Endometrial microvascular endothelial cells (primary cell): ENCODE data around the gene BTBD9. TPM values are rescaled to one million over a fixed set of nuclear protein-coding genes. Genes with fewer than 3 reads are reported as not detected.

Experiments
- in situ Hi-C: cut with HindIII; loops from 2 replicates; pipeline ENCODE4 v1.10.0; 2017; ENCODE audit warnings: low sequenced_read_pairs, low pct_unique_long_range_greater_than_20kb; ENCODE audit errors: inconsistent ontology term
- total RNA-seq: library from RNA; depleted of rRNA; stranded (reverse); fragments of >200 nt; gene quantifications from one replicate; pipeline ENCODE4 v1.2.3, GENCODE V29; 2015; ENCODE audit errors: inconsistent ontology term

The BTBD9 gene
- total RNA-seq, 1 donor from 2014 or later, result 6.4 TPM

DNA sequence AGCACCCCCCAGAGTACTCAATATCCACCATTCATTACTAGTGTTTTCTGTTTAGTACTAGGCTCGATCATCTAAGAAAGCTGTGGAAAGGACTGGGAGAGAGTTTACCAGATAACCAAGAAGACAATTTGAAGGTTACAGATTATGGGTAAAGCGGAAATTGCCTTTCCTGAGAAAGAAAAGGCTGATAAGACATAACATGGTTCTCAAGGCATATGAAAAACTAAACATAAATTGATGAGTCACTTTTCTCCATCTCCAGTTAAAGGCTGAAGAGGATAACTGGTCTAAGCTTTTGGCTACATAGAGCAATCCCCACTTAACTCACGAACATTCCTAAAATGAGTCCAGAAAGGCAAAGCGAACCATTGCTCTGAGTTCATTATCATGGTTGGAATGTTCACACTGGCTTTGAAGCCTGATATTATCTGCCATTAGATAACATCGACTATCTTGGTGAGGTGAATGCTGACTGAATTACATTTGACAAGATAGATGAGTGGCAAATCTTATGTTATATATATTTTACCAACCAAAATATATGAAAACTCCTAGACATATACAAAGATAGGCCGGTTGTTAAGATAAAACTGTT is 65.8 kb downstream of the BTBD9 start:
- in situ Hi-C loops, result no loop called here

DNA sequence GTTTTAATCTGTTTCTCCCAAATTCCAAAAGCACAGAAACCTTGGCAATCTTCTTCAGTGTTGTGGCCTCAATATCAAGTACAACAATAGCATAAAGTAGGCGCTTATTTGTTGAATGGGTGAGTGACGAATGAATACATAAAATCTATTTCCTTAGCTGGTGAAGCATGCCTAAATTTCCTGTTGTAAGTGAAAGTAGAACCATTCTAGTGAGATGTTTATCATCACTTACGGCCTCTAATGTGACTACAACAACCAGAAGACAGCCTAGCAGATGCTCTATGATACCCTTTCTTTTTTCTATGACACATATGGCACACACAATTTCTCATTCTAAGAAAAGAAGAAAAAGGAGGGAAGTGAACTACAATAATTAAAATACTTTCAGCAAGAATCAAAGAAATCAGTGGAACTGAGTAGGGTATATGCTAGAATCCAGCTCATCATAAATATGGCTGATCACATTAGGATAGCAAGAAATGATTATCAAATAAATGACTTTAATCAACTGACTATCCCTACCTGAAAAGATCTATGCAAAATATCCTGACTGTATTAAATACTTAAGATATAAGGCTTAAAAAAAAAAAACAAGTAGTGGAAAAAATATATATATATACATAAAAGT is 67.4 kb downstream of the BTBD9 start:
- in situ Hi-C loops, result no loop called here

GRCh38 chr6:38571721-38572120 is 68.0 kb downstream of the BTBD9 start:
- in situ Hi-C loops, result no loop called here

DNA sequence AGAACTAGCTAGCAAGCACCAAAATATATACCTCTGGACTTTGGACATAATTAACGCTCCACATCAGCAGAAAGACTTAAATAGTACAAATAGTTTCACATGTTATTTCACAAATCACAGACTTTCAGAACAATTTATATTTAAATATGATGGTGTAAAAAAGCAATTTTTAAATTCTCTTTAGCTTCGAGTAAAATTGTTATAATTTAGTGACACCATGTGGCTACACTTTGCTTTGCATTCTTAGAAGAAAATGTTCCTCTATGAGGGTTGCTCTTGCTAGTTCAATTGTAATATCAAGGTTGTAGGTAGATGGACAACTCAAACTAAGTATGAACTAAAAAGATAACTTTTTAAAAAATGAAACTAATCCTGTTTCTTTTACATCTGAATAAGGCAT is 69.0 kb downstream of the BTBD9 start:
- in situ Hi-C loops, result no loop called here

DNA sequence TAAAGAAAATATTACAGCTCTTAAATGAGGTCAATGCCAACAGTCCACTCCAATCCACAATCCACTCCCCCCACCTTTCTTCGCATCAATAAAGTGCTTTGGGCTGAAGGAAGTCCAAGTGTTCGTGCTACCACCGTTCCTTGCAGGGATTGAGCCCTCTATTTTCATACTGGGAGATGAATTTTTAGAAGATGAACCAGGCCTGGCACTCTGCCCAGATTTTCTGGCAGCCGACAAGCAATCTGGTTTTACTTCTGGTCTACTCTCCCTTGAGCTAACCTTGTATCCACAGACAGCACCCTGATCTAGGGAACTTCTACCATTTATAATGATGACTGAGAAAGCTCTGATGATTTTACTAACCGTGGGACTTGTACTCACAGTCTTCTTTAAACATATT is 72.3 kb downstream of the BTBD9 start:
- in situ Hi-C loops, result no loop called here

DNA sequence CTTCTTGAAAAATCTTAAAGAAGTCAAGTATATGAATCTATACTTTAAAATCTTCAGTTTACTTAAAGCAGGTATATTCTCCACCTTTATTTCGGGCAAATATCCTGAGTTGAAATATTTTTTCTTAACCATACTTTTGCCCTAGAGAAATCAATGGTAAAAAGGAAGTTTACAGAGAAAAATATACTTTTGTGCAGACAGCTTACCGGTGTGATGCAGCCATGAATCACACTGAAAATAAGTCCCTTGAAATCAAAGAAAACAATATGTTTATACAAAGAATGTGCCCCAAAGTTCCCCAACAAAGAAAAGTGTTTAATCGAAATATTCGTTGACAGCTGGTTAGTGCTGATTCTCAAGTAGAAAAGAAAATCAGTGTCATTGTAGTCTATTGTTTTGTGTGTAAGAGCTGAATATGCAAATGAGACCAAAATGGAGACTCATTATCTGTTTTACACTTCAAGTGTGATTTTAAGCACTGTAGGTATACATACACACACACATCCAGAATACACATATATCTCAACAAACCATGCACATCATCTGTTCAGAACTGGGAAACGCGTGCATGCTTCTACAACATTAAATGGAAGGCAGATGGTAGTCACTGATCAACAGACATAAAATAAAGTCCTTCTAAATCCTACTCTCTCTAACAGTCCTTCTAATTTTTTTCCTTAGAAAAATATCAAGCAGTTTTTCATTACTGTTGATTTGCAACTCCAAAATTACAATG is 73.3 kb downstream of the BTBD9 start:
- in situ Hi-C loops, result no loop called here

GRCh38 chr6:38564301-38564700 is 75.4 kb downstream of the BTBD9 start:
- in situ Hi-C loops, result no loop called here

DNA sequence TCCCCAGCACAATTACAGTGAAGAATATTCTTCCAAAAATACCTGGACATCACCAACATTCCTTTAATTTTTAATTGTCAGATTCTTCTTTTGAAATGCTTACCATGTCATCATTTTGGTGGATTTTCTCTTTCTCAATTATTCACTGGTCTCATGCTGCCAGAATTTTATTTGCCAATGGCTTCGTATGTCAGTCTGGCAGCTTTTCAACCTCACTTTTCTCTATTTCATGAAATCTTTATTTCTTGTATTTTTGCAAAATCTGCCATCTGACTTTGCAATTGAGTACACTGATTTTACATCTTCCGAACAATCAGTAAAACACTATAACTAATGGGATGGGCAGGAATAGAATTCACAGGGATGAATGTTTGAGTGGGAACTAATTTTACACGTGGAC is 84.1 kb downstream of the BTBD9 start:
- in situ Hi-C loops, result no loop called here

DNA sequence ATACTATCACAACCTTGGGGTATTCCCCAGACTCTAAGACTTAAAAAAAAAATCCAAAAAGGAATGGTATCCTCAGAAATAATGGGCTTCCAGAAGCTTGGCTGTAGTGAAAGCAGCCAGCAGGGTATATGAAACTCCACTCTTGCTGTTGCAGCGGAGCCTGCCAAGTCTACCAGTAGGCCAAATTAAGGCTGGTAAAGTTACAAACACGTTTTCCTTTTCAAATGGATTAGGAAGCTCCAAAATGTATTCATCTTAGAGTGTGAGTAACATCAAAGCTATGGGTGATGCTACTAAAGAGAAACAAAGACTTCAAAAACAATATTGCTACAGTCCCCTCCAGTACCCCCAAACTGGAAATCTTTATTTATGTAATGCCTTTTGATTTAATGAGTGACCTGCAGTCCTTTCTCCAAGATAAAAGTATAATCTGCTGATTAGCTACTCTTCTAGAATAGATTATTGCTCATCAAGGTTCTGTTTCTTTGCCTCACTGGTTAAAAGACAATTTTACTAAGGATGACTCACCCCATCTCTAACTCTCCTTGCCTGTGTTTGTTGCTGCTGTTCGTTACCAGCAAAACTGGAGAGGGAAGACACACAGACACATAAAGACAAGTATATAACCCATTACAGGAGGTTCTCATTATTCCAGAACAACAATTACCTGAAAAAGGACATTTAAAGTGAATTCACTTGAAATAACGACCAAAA is 84.9 kb downstream of the BTBD9 start:
- in situ Hi-C loops, result no loop called here

DNA sequence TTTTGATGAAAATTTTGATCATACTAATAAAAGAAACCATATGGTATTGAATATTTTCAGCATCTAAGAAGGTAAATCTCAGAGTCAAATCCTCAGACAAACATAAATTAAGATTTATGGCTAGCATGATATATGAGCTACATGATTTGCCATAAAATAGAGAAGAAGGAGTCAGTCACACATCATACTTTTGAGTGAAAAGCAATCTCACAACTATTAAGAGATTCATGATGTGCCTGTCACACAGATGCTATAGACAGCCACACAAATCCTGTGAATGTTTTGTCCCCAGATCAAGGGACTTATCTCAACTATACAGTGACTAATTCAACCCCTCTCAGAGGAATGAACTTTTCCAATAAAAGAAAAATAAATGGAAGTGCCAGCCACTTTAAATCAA is 85.7 kb downstream of the BTBD9 start:
- in situ Hi-C loops, result no loop called here

GRCh38 chr6:38552121-38552520 is 87.6 kb downstream of the BTBD9 start:
- in situ Hi-C loops, result no loop called here

DNA sequence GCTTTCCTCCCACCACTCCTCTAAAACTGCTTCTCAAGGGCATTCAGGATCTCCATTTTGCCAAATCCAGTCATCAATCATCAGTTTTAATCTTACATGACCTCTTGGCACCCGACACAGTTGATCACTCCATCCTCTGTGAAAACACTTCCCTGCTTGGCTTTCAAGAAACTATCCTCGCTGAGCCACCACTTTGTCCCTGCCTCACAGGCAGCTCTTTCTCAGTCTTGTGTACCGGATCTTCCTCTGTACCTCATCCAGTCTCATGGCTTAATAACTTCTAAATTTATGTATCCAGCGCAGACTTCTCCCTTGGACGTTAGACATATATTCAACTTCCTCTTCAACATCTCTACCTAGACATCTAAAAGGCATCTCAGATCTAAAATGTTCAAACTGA is 89.9 kb downstream of the BTBD9 start:
- in situ Hi-C loops, result no loop called here

GRCh38 chr6:38549180-38549579 is 90.5 kb downstream of the BTBD9 start:
- in situ Hi-C loops, result no loop called here

DNA sequence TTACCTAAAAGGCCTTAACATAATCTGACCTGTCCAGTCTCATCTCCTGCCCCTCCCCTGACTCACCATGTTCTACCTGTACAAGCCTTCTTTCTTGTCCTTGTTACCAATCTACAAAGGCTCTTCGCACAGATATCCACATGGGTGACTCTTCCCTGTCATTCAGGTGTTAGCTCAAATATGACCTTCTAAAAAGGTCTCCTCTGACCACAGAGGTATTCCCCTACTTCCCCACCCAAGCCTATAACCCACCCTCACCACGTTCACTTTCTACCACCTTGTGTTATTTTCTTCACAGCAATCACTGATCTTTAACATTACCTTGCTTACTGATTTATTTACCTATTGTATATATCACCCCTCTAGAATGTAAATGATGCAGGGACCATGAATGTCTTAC is 96.7 kb downstream of the BTBD9 start:
- in situ Hi-C loops, result no loop called here

- in situ Hi-C loops, result no loop called here
Measured at GRCh38 chr6:38542031-38542430, 97.7 kb downstream of the BTBD9 start.

GRCh38 chr6:38533064-38533463 is 106.7 kb downstream of the BTBD9 start:
- in situ Hi-C loops, result no loop called here

DNA sequence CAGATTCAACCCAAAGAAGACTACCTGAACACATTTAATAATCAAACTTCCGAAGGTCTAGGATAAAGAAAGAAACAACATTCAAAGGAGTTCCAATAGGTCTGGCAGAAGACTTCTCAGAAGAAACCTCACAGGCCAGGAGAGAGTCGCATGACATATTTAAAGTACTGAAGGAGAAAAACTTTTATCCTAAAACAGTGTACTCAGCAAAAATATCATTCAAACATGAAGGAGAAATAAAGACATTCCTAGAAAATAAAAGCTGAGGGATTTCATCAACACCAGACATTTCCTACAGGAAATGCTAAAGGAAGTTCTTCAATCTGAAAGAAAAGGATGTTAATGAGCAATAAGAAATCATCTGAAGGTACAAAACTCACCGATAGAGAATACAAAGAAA is 108.6 kb downstream of the BTBD9 start:
- in situ Hi-C loops, result no loop called here

DNA sequence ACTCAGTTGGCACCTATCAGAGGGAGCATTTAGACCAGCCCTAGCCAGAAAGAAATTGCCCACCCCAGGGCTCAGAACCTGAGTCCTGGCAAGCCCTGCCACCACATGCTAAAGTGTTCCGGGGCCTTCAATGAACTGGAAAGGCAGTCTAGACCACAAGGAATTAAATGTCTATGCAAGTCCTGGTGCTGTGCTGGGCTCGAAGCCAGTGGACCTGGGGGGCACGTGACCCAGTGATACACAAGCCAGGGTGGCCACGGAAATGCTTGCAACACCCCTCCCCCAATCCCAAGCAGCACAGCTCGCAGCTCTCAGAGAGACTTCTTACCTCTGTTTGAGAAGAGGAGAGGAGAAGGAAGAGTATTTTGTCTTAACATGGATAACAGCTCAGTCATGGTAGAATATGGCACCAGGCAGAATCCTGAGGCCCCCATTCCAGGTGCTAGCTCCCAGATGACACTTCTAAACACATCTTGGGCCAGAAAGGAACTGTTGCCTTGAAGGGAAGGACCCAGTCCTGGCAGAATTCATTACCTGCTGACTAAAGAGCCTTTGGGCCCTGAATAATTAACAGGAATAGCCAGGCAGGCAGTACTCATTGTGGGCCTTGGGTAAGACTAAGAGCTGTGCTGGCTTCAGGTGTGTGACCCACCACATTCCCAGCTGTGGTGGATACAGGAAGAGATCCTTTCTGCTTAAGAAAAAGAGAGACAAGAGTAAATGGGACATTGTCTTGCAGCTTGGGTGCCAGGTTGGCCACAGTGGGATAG is 111.3 kb downstream of the BTBD9 start:
- in situ Hi-C loops, result no loop called here

GRCh38 chr6:38527371-38527770 is 112.4 kb downstream of the BTBD9 start:
- in situ Hi-C loops, result no loop called here
